ENCODE measurements around the gene CCSER1.

GRCh38 chr4:90745176-90745575 is 618.0 kb downstream of the CCSER1 start:
- TF ChIP-seq CTCF (IDR thresholded peaks at IDR 0.05), result no peak
- no peak for TF ChIP-seq EP300 (IDR thresholded peaks at IDR 0.05)
